DOHH2 (cell line): ENCODE measurements around the gene GKN2.

ENCODE experiments used
- H3F3A ChIP-seq: fragments of 200-600 bp; sonication (generic), shearing (Covaris generic); 2 replicates; pipeline ENCODE4 v1.6.0; 2016; ENCODE audit warnings: antibody characterized with exemption, mild to moderate bottlenecking; ENCODE audit not compliant: control insufficient read depth, insufficient read depth
- H3K27ac ChIP-seq: fragments of 200-600 bp; sonication (generic); 2 replicates; pipeline ENCODE4 v1.5.1; 2014; ENCODE audit warnings: low read depth, mild to moderate bottlenecking, low read length, moderate library complexity
- H3K27me3 ChIP-seq: fragments of 200-600 bp; sonication (generic); 2 replicates; pipeline ENCODE4 v1.6.1; 2014; ENCODE audit warnings: mild to moderate bottlenecking, low read length, mixed read lengths; ENCODE audit not compliant: control insufficient read depth
- H3K36me3 ChIP-seq: fragments of 200-600 bp; sonication (generic); 2 replicates; pipeline ENCODE4 v1.6.1; 2014; ENCODE audit warnings: mild to moderate bottlenecking, low read length, moderate library complexity, mixed read lengths; ENCODE audit not compliant: control insufficient read depth
- H3K4me1 ChIP-seq: fragments of 200-600 bp; sonication (generic); 2 replicates; pipeline ENCODE4 v1.6.1; 2014; ENCODE audit warnings: mild to moderate bottlenecking, low read length, mixed read lengths; ENCODE audit not compliant: control insufficient read depth
- H3K4me2 ChIP-seq: fragments of 200-600 bp; sonication (generic); 2 replicates; pipeline ENCODE4 v1.6.0; 2014; ENCODE audit warnings: mild to moderate bottlenecking, low read length, moderate library complexity
- H3K4me3 ChIP-seq: fragments of 200-600 bp; sonication (generic); 2 replicates; pipeline ENCODE4 v1.5.1; 2014; ENCODE audit warnings: mild to moderate bottlenecking, low read length, mixed read lengths
- H3K79me2 ChIP-seq: fragments of 200-600 bp; sonication (generic); 2 replicates; pipeline ENCODE4 v1.6.1; 2014; ENCODE audit warnings: mild to moderate bottlenecking, low read length, mixed read lengths; ENCODE audit not compliant: control insufficient read depth
- H3K9me2 ChIP-seq: fragments of 200-600 bp; sonication (generic); replicated peaks from 2 replicates; pipeline ENCODE4 v1.6.1; 2014; ENCODE audit warnings: mild to moderate bottlenecking, low read length, mixed read lengths; ENCODE audit not compliant: control insufficient read depth
- H3K9me3 ChIP-seq: fragments of 200-600 bp; sonication (generic); 2 replicates; pipeline ENCODE4 v1.6.1; 2014; ENCODE audit warnings: antibody characterized with exemption, low read length, mixed read lengths; ENCODE audit not compliant: control insufficient read depth, insufficient read depth
- H4K20me1 ChIP-seq: fragments of 200-600 bp; sonication (generic); 2 replicates; pipeline ENCODE4 v1.6.0; 2014; ENCODE audit warnings: low read depth, mild to moderate bottlenecking, antibody characterized with exemption, low read length, moderate library complexity; ENCODE audit not compliant: control insufficient read depth, insufficient read depth
- CTCF ChIP-seq: fragments of 200-600 bp; sonication (generic); IDR thresholded peaks from one replicate; pipeline ENCODE4 v1.5.1; 2014; ENCODE audit warnings: antibody characterized with exemption, mild to moderate bottlenecking, low read depth, low read length; ENCODE audit not compliant: poor library complexity, severe bottlenecking
- EZH2phosphoT487 ChIP-seq: fragments of 200-600 bp; sonication (generic); IDR thresholded peaks from 2 replicates; pipeline ENCODE4 v1.6.1; 2017; ENCODE audit warnings: borderline replicate concordance, mild to moderate bottlenecking, antibody characterized with exemption, low read length, moderate library complexity, mixed read lengths

The GKN2 gene

GRCh38 chr2:68942827-68943226, 9.9 kb downstream of the GKN2 start:
- TF ChIP-seq CTCF = no peak
- no peak for TF ChIP-seq EZH2phosphoT487
- H3K79me2 ChIP-seq = no peaks in the 10 kb centered on the region
- peaks cover 3% of the 10 kb centered on the region; the same call in 1 of the 2 replicates for H3K4me1 ChIP-seq
- no peak overlapping the region for H3K4me2 ChIP-seq
- H4K20me1 ChIP-seq = no peaks in the 10 kb centered on the region
- H3K9me3 ChIP-seq = no peaks in the 10 kb centered on the region; the same call in 1 of the 2 replicates
- H3K9me2 ChIP-seq = no peaks in the 10 kb centered on the region
- H3F3A ChIP-seq = no peaks in the 10 kb centered on the region
- H3K27ac ChIP-seq = no peak overlapping the region
- no peak overlapping the region for H3K4me3 ChIP-seq
- peaks cover 8% of the 10 kb centered on the region; the same call in 1 of the 2 replicates for H3K27me3 ChIP-seq
- H3K36me3 ChIP-seq = no peaks in the 10 kb centered on the region

- Histone ChIP-seq H3K27ac (no peak overlapping the region), H3K27me3 (peaks cover 4% of the 10 kb centered on the region), H3K9me3 (no peaks in the 10 kb centered on the region; the same call in 1 of the 2 replicates), H3K9me2 (no peaks in the 10 kb centered on the region), H3K4me1 (peaks cover 3% of the 10 kb centered on the region; the same call in 1 of the 2 replicates), H3F3A (no peaks in the 10 kb centered on the region), H3K4me2 (no peak overlapping the region), H3K4me3 (no peak overlapping the region), H3K79me2 (no peaks in the 10 kb centered on the region), H4K20me1 (no peaks in the 10 kb centered on the region), H3K36me3 (no peaks in the 10 kb centered on the region)
- no peak for TF ChIP-seq CTCF
- no peak for TF ChIP-seq EZH2phosphoT487
Measured at GRCh38 chr2:68940369-68940768, 12.3 kb downstream of the GKN2 start.

GRCh38 chr2:68939962-68940361, 12.7 kb downstream of the GKN2 start:
- Histone ChIP-seq H3F3A (no peaks in the 10 kb centered on the region), H3K4me2 (no peak overlapping the region), H3K9me3 (no peaks in the 10 kb centered on the region; the same call in 1 of the 2 replicates), H3K4me1 (peaks cover 3% of the 10 kb centered on the region; the same call in 1 of the 2 replicates), H3K27ac (no peak overlapping the region), H3K79me2 (no peaks in the 10 kb centered on the region), H3K36me3 (no peaks in the 10 kb centered on the region), H3K9me2 (no peaks in the 10 kb centered on the region), H3K4me3 (no peak overlapping the region), H4K20me1 (no peaks in the 10 kb centered on the region), H3K27me3 (peaks cover 4% of the 10 kb centered on the region)
- TF ChIP-seq CTCF (no peak), EZH2phosphoT487 (no peak)

GRCh38 chr2:68938938-68939337, 13.8 kb downstream of the GKN2 start:
- no peak overlapping the region for H3K4me2 ChIP-seq
- no peaks in the 10 kb centered on the region for H3K9me2 ChIP-seq
- peaks cover 3% of the 10 kb centered on the region; the same call in 1 of the 2 replicates for H3K4me1 ChIP-seq
- no peaks in the 10 kb centered on the region for H3K36me3 ChIP-seq
- no peaks in the 10 kb centered on the region for H3F3A ChIP-seq
- TF ChIP-seq EZH2phosphoT487 (no peak), CTCF (no peak)
- H3K27ac ChIP-seq = no peak overlapping the region
- H4K20me1 ChIP-seq = no peaks in the 10 kb centered on the region
- H3K27me3 ChIP-seq = peaks cover 4% of the 10 kb centered on the region
- no peak overlapping the region for H3K4me3 ChIP-seq
- no peaks in the 10 kb centered on the region; the same call in 1 of the 2 replicates for H3K9me3 ChIP-seq
- H3K79me2 ChIP-seq = no peaks in the 10 kb centered on the region
